Measurements from ENCODE around the gene RNU1-3. TPM values are rescaled to one million over a fixed set of nuclear protein-coding genes. Genes with fewer than 3 reads are reported as not detected.
"Not testable (repeated sequence)": the region's sequence is repeated elsewhere in the genome, so short reads cannot be mapped to it uniquely, and the experiment has no call there.

The RNU1-3 gene
- total RNA-seq, 2 experiments from 2014 or later = 4,982 to 5,937 TPM

- H3K4me1 Mint-ChIP-seq (ENCODE audit: low read depth); H3K27ac Mint-ChIP-seq; H3K4me3 Mint-ChIP-seq; H3K36me3 Mint-ChIP-seq (ENCODE audit: low read depth); H3K4me3 ChIP-seq (ENCODE audit: low read length); H3K4me1 ChIP-seq (ENCODE audit: insufficient read depth, low read length); DNase-seq; H3K27me3 ChIP-seq (ENCODE audit: control insufficient read depth in 1 of 2, insufficient read depth in 2 of 2, low read length in 2 of 2); POLR2A ChIA-PET; intact Hi-C loops (cut with DNase I, micrococcal nuclease); H3K36me3 ChIP-seq (ENCODE audit: insufficient read depth, low read length); ATAC-seq (ENCODE audit: poor library complexity); H3K9me3 Mint-ChIP-seq; H3K27ac ChIP-seq (ENCODE audit: low read depth in 1 of 2, low read length in 2 of 2); H3K9me3 ChIP-seq (ENCODE audit: control insufficient read depth in 1 of 2, insufficient read depth in 1 of 2, low read length in 2 of 2): not testable (repeated sequence)
- CTCF ChIA-PET = interaction anchor here (1.0 kb wide), 1 partner anchor 10 kb away, joined by 3 read pairs; no protein-coding TSS in a partner anchor
- peaks cover 14% of the 10 kb centered on the region for H3K27me3 Mint-ChIP-seq
Measured at GRCh38 chr1:16697152-16697551, 30.4 kb upstream of the RNU1-3 start.

DNA sequence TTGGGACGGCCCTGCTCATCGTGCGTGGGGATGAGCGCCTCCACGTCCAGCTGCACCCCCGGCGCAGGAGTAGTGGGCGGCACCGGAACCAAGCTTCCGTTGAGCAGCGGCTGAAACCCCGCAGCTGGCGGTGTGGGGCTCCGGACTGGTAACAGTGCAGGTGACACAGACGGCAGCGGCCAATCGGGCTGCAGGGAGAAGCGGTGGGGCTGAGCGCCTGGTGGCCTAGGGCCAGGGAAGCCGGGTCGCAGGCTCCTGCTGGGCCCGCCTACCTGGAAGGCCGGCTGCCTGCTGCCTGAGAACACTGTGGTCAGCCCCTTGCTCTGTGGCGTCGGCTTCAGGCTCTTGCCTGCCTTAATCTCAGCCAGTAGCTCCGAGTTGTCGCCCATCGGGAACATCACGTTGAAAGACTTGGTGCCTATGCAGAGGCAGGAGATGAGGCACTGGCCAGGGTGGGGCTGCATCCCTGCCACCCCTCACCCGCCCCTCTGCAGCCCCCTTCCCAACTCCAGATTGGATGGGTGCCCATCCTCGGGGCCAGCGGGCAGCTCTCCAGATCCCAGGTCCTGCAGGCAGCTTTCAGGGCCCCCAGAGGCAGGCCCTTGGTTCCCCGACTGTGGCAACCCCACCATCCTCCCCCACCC, 29.9 kb upstream of the RNU1-3 start:
- H3K36me3 ChIP-seq (ENCODE audit: insufficient read depth, low read length); H3K4me1 Mint-ChIP-seq (ENCODE audit: low read depth); H3K4me3 ChIP-seq (ENCODE audit: low read length); POLR2A ChIA-PET; H3K4me3 Mint-ChIP-seq; H3K9me3 ChIP-seq (ENCODE audit: control insufficient read depth in 1 of 2, insufficient read depth in 1 of 2, low read length in 2 of 2); ATAC-seq (ENCODE audit: poor library complexity); H3K9me3 Mint-ChIP-seq; H3K36me3 Mint-ChIP-seq (ENCODE audit: low read depth); H3K27me3 ChIP-seq (ENCODE audit: control insufficient read depth in 1 of 2, insufficient read depth in 2 of 2, low read length in 2 of 2); H3K27ac Mint-ChIP-seq; intact Hi-C loops (cut with DNase I, micrococcal nuclease); H3K27ac ChIP-seq (ENCODE audit: low read depth in 1 of 2, low read length in 2 of 2); H3K4me1 ChIP-seq (ENCODE audit: insufficient read depth, low read length): not testable (repeated sequence)
- peaks cover 14% of the 10 kb centered on the region for H3K27me3 Mint-ChIP-seq
- DNase-seq = peak in 1 of 14 experiments; percentile 26
- CTCF ChIA-PET = interaction anchor here (1.0 kb wide), 1 partner anchor 11 kb away, joined by 3 read pairs; no protein-coding TSS in a partner anchor

GRCh38 chr1:16694308-16694702, 27.6 kb upstream of the RNU1-3 start:
- DNase-seq; CTCF ChIA-PET; H3K4me1 Mint-ChIP-seq (ENCODE audit: low read depth); H3K4me3 Mint-ChIP-seq; H3K27ac Mint-ChIP-seq; H3K36me3 ChIP-seq (ENCODE audit: insufficient read depth, low read length); H3K36me3 Mint-ChIP-seq (ENCODE audit: low read depth); intact Hi-C loops (cut with DNase I, micrococcal nuclease); H3K9me3 Mint-ChIP-seq; H3K27ac ChIP-seq (ENCODE audit: low read depth in 1 of 2, low read length in 2 of 2); ATAC-seq (ENCODE audit: poor library complexity); H3K4me3 ChIP-seq (ENCODE audit: low read length); H3K9me3 ChIP-seq (ENCODE audit: control insufficient read depth in 1 of 2, insufficient read depth in 1 of 2, low read length in 2 of 2); H3K27me3 ChIP-seq (ENCODE audit: control insufficient read depth in 1 of 2, insufficient read depth in 2 of 2, low read length in 2 of 2); H3K4me1 ChIP-seq (ENCODE audit: insufficient read depth, low read length): not testable (repeated sequence)
- POLR2A ChIA-PET = interaction anchor here (1.7 kb wide), 1 partner anchor 50 kb away, joined by 4 read pairs; no protein-coding TSS in a partner anchor
- H3K27me3 Mint-ChIP-seq = peaks cover 14% of the 10 kb centered on the region

DNA sequence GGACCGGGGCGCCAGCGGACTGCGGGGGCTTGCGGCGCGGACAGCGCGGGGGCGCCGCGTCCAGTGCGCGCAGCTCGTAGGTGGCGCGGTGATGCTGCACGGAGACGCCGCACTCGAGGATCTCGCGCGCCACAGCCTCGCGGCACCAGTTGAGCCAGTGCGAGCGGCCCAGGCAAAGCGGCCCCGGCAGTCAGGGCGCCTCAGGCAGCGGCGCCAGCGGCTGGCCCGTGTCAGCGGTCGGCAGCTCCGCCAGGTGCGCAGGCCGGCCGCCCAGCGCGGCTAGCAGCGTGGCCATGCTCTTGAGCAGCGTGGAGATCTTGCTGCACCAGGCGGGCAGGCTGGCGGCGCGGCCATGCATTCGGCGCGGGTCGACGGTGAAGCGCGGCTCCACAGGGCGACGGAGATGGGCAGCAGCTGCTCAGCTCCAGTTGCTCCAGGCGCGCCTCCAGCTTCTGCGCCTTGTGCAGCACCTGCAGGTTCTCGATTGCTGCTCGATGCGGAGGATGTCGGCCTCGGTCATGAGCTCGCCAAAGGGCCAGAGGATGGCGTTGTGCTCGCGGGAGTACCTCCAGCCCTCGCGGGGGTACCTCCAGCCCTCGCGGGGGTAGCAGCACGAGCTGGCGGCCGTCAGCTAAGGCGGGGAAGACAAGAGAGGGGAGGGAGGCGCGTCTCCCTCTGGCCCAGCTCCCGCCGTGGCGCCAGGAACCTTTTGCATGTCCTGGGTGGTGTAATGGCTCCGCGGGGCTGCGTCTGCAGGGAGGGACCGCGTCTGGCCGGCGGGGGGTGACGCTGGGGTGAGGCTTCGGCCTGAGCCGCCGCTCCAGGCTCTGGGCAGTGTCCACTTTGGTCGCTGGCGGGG, 26.9 kb upstream of the RNU1-3 start:
- intact Hi-C loops (cut with DNase I, micrococcal nuclease); H3K4me1 Mint-ChIP-seq (ENCODE audit: low read depth); H3K4me3 Mint-ChIP-seq; H3K27ac Mint-ChIP-seq; H3K9me3 Mint-ChIP-seq; CTCF ChIA-PET; ATAC-seq (ENCODE audit: poor library complexity); H3K36me3 Mint-ChIP-seq (ENCODE audit: low read depth); H3K27ac ChIP-seq (ENCODE audit: low read depth in 1 of 2, low read length in 2 of 2); H3K27me3 ChIP-seq (ENCODE audit: control insufficient read depth in 1 of 2, insufficient read depth in 2 of 2, low read length in 2 of 2); H3K36me3 ChIP-seq (ENCODE audit: insufficient read depth, low read length); H3K4me1 ChIP-seq (ENCODE audit: insufficient read depth, low read length); DNase-seq; H3K4me3 ChIP-seq (ENCODE audit: low read length); H3K9me3 ChIP-seq (ENCODE audit: control insufficient read depth in 1 of 2, insufficient read depth in 1 of 2, low read length in 2 of 2): not testable (repeated sequence)
- peaks cover 13% of the 10 kb centered on the region for H3K27me3 Mint-ChIP-seq
- POLR2A ChIA-PET = interaction anchor here (1.7 kb wide), 1 partner anchor 50 kb away, joined by 4 read pairs; no protein-coding TSS in a partner anchor

- H3K27me3 ChIP-seq (ENCODE audit: control insufficient read depth in 1 of 2, insufficient read depth in 2 of 2, low read length in 2 of 2); H3K9me3 Mint-ChIP-seq; intact Hi-C loops (cut with DNase I, micrococcal nuclease); ATAC-seq (ENCODE audit: poor library complexity); DNase-seq; H3K27ac ChIP-seq (ENCODE audit: low read depth in 1 of 2, low read length in 2 of 2); H3K4me1 ChIP-seq (ENCODE audit: insufficient read depth, low read length); H3K36me3 ChIP-seq (ENCODE audit: insufficient read depth, low read length); H3K4me3 Mint-ChIP-seq; CTCF ChIA-PET; H3K9me3 ChIP-seq (ENCODE audit: control insufficient read depth in 1 of 2, insufficient read depth in 1 of 2, low read length in 2 of 2); POLR2A ChIA-PET; H3K4me3 ChIP-seq (ENCODE audit: low read length); H3K36me3 Mint-ChIP-seq (ENCODE audit: low read depth); H3K27ac Mint-ChIP-seq; H3K4me1 Mint-ChIP-seq (ENCODE audit: low read depth): not testable (repeated sequence)
- peaks cover 13% of the 10 kb centered on the region for H3K27me3 Mint-ChIP-seq
Measured at GRCh38 chr1:16692717-16693448, 26.1 kb upstream of the RNU1-3 start.

DNA sequence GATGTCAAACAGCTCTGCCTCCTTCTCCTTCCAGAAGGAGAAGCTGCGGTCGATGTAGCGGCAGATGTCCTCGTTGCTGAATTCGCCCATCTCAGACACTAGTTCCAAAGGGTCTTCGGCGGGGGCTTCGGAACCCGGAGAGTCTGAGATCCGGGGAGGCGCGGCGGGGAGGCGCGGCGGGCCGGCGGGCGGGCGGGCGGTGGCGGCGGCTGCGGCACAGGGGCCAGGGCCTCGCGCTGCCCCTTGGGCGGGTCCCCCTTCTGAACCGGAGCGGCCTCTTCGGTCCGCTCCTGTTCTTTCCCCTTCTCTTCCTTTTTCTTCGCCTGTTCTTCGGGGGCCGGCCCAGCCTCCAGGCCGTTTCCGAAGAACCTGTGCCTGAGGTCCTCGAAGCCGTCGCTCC, 25.5 kb upstream of the RNU1-3 start:
- ATAC-seq (ENCODE audit: poor library complexity); DNase-seq; H3K4me1 ChIP-seq (ENCODE audit: insufficient read depth, low read length); H3K9me3 ChIP-seq (ENCODE audit: control insufficient read depth in 1 of 2, insufficient read depth in 1 of 2, low read length in 2 of 2); H3K4me1 Mint-ChIP-seq (ENCODE audit: low read depth); H3K4me3 Mint-ChIP-seq; POLR2A ChIA-PET; H3K9me3 Mint-ChIP-seq; intact Hi-C loops (cut with DNase I, micrococcal nuclease); CTCF ChIA-PET; H3K27ac Mint-ChIP-seq; H3K36me3 ChIP-seq (ENCODE audit: insufficient read depth, low read length); H3K27me3 ChIP-seq (ENCODE audit: control insufficient read depth in 1 of 2, insufficient read depth in 2 of 2, low read length in 2 of 2); H3K4me3 ChIP-seq (ENCODE audit: low read length); H3K27ac ChIP-seq (ENCODE audit: low read depth in 1 of 2, low read length in 2 of 2); H3K36me3 Mint-ChIP-seq (ENCODE audit: low read depth): not testable (repeated sequence)
- H3K27me3 Mint-ChIP-seq = peaks cover 13% of the 10 kb centered on the region
